Esophagus (tissue), 2 donors: ENCODE measurements around the gene ESR2. TPM values are rescaled to one million over a fixed set of nuclear protein-coding genes. Genes with fewer than 3 reads are reported as not detected.

ENCODE experiments used
- H3K27ac ChIP-seq, 2 donors: one replicate each; pipeline ENCODE4 v1.5.1; 2013; ENCODE audit warnings: low read depth in 2 of 2, mild to moderate bottlenecking in 2 of 2, inconsistent platforms in 1 of 2, low read length in 1 of 2, moderate library complexity in 1 of 2
- H3K27me3 ChIP-seq, 2 donors: one replicate each; pipeline ENCODE4 v1.6.1; 2013; ENCODE audit warnings: low read length in 2 of 2, control low read depth in 1 of 2, mild to moderate bottlenecking in 1 of 2; ENCODE audit not compliant: insufficient read depth in 2 of 2, control insufficient read depth in 1 of 2
- H3K36me3 ChIP-seq, 2 donors: one replicate each; pipeline ENCODE4 v1.6.1; 2013; ENCODE audit warnings: low read length in 1 of 2; ENCODE audit not compliant: control insufficient read depth in 2 of 2, insufficient read depth in 2 of 2
- H3K4me1 ChIP-seq, 2 donors: one replicate each; pipeline ENCODE4 v1.6.1; 2013; ENCODE audit warnings: low read length in 1 of 2; ENCODE audit not compliant: control insufficient read depth in 2 of 2, insufficient read depth in 2 of 2
- H3K4me3 ChIP-seq, 2 donors: one replicate each; pipeline ENCODE4 v1.5.1; 2013; ENCODE audit warnings: low read length in 2 of 2, mild to moderate bottlenecking in 2 of 2, low read depth in 1 of 2, moderate library complexity in 1 of 2
- H3K9me3 ChIP-seq, 2 donors: one replicate each; pipeline ENCODE4 v1.6.1; 2013; ENCODE audit warnings: mild to moderate bottlenecking in 2 of 2, low read depth in 1 of 2, low read length in 1 of 2, moderate library complexity in 1 of 2; ENCODE audit not compliant: control insufficient read depth in 2 of 2, insufficient read depth in 1 of 2
- WGBS, 2 donors: extraction: QIAGEN DNeasy Blood & Tissue Kit; methylation state at CpG; one replicate each; pipeline ENCODE4 v1.1.7; 2013; 5-methylcytosine and 5-hydroxymethylcytosine counted together
- polyA plus RNA-seq, 2 donors: library from polyadenylated mRNA; stranded (reverse); fragments of 200-250 nt; gene quantifications; one replicate each; pipeline ENCODE4 v1.2.3, GENCODE V29; 2013
- donor health status: healthy with polysubstance abuse.
- donor health status: Bipolar disorder and iron deficiency.

ESR2 gene
- polyA plus RNA-seq, 2 donors, result 0.15 to 0.20 TPM

- WGBS, 2 donors, result 73% methylated on average over 9 of the region's 9 CpGs
- Histone ChIP-seq H3K36me3 (peaks cover 3 to 13% of the 10 kb centered on the region in 2 donors), H3K27ac (no peak overlapping the region), H3K4me3 (no peak overlapping the region), H3K9me3 (no peaks in the 10 kb centered on the region), H3K27me3 (no peaks in the 10 kb centered on the region), H3K4me1 (no peaks in the 10 kb centered on the region)
Measured at GRCh38 chr14:64232095-64232838, 61.9 kb downstream of the ESR2 start.

- H3K27me3 ChIP-seq, result no peaks in the 10 kb centered on the region
- H3K4me1 ChIP-seq, result no peaks in the 10 kb centered on the region
- H3K4me3 ChIP-seq, result no peak overlapping the region
- peaks cover 12 to 24% of the 10 kb centered on the region in 2 donors for H3K36me3 ChIP-seq
- H3K9me3 ChIP-seq, result no peaks in the 10 kb centered on the region
- H3K27ac ChIP-seq, result no peak overlapping the region
- WGBS, 2 donors, result 87 to 92% methylated on average over 3 of the region's 3 CpGs
Measured at GRCh38 chr14:64229489-64229888, 64.7 kb downstream of the ESR2 start.

- no peaks in the 10 kb centered on the region for H3K4me1 ChIP-seq
- peaks cover 12 to 31% of the 10 kb centered on the region in 2 donors for H3K36me3 ChIP-seq
- 77 to 82% methylated on average over 1 of the region's 1 CpG for WGBS, 2 donors
- no peaks in the 10 kb centered on the region for H3K27me3 ChIP-seq
- no peak overlapping the region for H3K4me3 ChIP-seq
- no peak overlapping the region for H3K27ac ChIP-seq
- H3K9me3 ChIP-seq, result no peaks in the 10 kb centered on the region
Measured at GRCh38 chr14:64227856-64228255, 66.3 kb downstream of the ESR2 start.

GRCh38 chr14:64225151-64225757, 68.9 kb downstream of the ESR2 start:
- peaks cover 20 to 39% of the 10 kb centered on the region in 2 donors for H3K36me3 ChIP-seq
- 76 to 78% methylated on average over 10 of the region's 10 CpGs for WGBS, 2 donors

GRCh38 chr14:64221391-64222003, 72.7 kb downstream of the ESR2 start:
- Histone ChIP-seq H3K27me3 (no peaks in the 10 kb centered on the region), H3K4me1 (no peaks in the 10 kb centered on the region), H3K36me3 (peaks cover 24 to 35% of the 10 kb centered on the region in 2 donors), H3K27ac (no peak overlapping the region), H3K9me3 (no peaks in the 10 kb centered on the region), H3K4me3 (no peak overlapping the region)
- whole genome bisulfite sequencing, 2 donors, result 81% methylated on average over 14 of the region's 14 CpGs

More at GRCh38 chr14:64225151-64225757, 68.9 kb downstream of the ESR2 start:
- H3K27ac ChIP-seq, result no peak overlapping the region
- no peak overlapping the region for H3K4me3 ChIP-seq
- H3K27me3 ChIP-seq, result no peaks in the 10 kb centered on the region
- no peaks in the 10 kb centered on the region for H3K4me1 ChIP-seq
- H3K9me3 ChIP-seq, result no peaks in the 10 kb centered on the region

GRCh38 chr14:64220466-64220865, 73.7 kb downstream of the ESR2 start:
- 74 to 79% methylated on average over 14 of the region's 14 CpGs for WGBS, 2 donors
- Histone ChIP-seq H3K27ac (no peak overlapping the region), H3K4me3 (no peak overlapping the region), H3K4me1 (no peaks in the 10 kb centered on the region), H3K27me3 (no peaks in the 10 kb centered on the region), H3K9me3 (no peaks in the 10 kb centered on the region), H3K36me3 (peaks cover 30 to 46% of the 10 kb centered on the region in 2 donors)

GRCh38 chr14:64220056-64220455, 74.1 kb downstream of the ESR2 start:
- H3K4me3 ChIP-seq, result no peak overlapping the region
- H3K36me3 ChIP-seq, result peaks cover 27 to 45% of the 10 kb centered on the region in 2 donors
- no peaks in the 10 kb centered on the region for H3K27me3 ChIP-seq
- 92 to 93% methylated on average over 4 of the region's 4 CpGs for WGBS, 2 donors
- no peak overlapping the region for H3K27ac ChIP-seq
- peaks cover 0 to 2% of the 10 kb centered on the region in 2 donors for H3K9me3 ChIP-seq
- no peaks in the 10 kb centered on the region for H3K4me1 ChIP-seq

GRCh38 chr14:64218344-64219240, 75.6 kb downstream of the ESR2 start:
- WGBS, 2 donors, result 75 to 84% methylated on average over 15 of the region's 15 CpGs
- no peak overlapping the region for H3K27ac ChIP-seq
- H3K4me1 ChIP-seq, result no peaks in the 10 kb centered on the region
- H3K36me3 ChIP-seq, result peaks cover 28 to 42% of the 10 kb centered on the region in 2 donors
- peaks cover 0 to 2% of the 10 kb centered on the region in 2 donors for H3K9me3 ChIP-seq
- no peak overlapping the region for H3K4me3 ChIP-seq
- no peaks in the 10 kb centered on the region for H3K27me3 ChIP-seq

- Histone ChIP-seq H3K4me3 (no peak overlapping the region), H3K4me1 (no peaks in the 10 kb centered on the region), H3K9me3 (peaks cover 0 to 2% of the 10 kb centered on the region in 2 donors), H3K27ac (no peak overlapping the region), H3K36me3 (peaks cover 28 to 41% of the 10 kb centered on the region in 2 donors), H3K27me3 (no peaks in the 10 kb centered on the region)
- WGBS, 2 donors, result 72 to 77% methylated on average over 7 of the region's 7 CpGs
Measured at GRCh38 chr14:64217834-64218233, 76.3 kb downstream of the ESR2 start.
